GM19372 (cell line): ENCODE measurements around the gene OMD.

Experiments used
- ATAC-seq: cut with Tn5 transposase; IDR thresholded peaks from one replicate; pipeline ENCODE4 v1.9.1; 2021; ENCODE audit warnings: mild to moderate bottlenecking, low read depth, moderate library complexity; ENCODE audit not compliant: unreplicated experiment

OMD gene, protein sequence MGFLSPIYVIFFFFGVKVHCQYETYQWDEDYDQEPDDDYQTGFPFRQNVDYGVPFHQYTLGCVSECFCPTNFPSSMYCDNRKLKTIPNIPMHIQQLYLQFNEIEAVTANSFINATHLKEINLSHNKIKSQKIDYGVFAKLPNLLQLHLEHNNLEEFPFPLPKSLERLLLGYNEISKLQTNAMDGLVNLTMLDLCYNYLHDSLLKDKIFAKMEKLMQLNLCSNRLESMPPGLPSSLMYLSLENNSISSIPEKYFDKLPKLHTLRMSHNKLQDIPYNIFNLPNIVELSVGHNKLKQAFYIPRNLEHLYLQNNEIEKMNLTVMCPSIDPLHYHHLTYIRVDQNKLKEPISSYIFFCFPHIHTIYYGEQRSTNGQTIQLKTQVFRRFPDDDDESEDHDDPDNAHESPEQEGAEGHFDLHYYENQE

GRCh38 chr9:92424340-92424739 is at the start of gene OMD:
Gene OMD, minus strand, starts transcription at chr9:92424471. Its CDS starts 6,913 bp downstream, at chr9:92417558.
- ATAC-seq: no peak

DNA sequence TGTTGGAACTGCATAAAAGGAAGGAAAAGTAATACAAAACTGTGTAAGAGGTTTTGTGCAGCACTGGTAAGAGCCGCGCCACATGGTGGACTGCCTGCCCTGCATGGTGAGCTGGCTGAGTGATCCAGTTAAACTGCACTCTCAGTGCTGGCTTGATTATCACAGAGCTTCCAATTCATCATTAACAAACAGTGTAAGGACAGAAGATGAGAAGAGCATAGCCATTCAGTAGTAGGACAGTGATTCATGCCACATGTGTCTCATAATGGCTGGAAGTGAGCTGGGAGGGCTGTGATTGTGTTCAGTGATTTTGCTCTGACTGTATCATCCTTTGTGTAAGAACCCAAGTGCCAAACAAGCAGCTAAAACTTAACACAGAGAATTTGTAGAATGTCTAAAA is 43.9 kb upstream of the OMD start:
- no peak for ATAC-seq

DNA sequence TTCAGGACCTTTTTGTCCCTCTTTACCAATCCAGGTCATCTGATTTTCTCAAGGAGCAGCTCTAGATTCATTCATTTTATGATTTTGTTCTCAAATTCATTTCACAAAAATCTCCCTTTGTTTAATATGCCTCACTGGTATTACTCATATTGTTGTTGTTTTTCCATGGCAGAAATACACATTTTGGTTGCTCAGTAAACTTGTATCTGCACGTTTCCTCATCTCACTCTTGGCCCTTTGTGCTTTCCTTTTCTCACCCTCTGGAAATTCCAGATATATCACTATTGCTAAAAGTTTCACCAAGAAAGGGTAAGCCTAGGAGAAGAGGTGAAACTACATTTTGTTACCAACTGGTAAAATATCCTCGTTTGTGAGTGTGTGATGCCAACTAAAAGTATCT is 43.2 kb upstream of the OMD start:
- ATAC-seq: no peak

GRCh38 chr9:92467041-92467440 is 42.8 kb upstream of the OMD start:
- ATAC-seq: no peak

GRCh38 chr9:92463984-92464383 is 39.7 kb upstream of the OMD start:
- no peak for ATAC-seq

- no peak for ATAC-seq
Measured at GRCh38 chr9:92463387-92463786, 39.1 kb upstream of the OMD start.

DNA sequence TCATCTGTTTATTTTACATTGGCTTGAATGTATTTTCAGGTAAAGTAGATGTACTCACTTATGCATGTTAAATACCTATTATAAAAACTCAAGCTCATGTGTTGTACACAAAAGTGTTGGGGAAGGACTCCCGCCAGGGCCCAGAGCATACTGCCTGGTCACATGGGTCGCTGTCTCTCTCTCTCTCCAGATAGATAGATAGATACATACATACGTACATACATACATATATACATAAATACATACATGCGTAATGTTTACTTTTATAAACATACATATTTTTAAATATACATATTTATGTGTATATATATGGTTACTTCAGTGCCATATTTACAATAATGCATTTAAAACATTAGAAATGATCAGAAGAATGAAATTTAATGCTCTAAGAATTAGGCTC is 33.3 kb upstream of the OMD start:
- ATAC-seq: no peak

GRCh38 chr9:92455217-92455616 is 30.9 kb upstream of the OMD start:
- ATAC-seq: no peak

- no peak for ATAC-seq
Measured at GRCh38 chr9:92446536-92446935, 22.3 kb upstream of the OMD start.

DNA sequence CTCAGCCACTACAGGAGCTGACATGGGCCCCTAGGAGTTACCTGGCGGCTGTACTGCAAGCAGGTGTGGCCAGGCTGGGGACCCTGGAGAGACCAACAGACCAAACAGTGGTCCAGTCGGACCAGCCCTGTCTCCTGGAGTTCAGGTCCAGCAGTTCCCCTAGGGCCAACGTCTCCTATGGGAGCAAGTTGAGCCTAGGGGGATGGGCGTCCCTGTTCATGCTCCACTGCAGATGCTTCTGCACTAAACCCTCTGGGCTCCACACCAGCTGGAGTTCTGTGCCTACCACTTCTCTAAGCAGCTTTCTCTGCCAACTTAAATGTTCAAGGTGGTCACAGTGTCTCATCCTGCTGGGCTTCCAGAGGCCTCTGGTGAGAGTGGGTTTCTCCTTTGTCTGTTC is 20.6 kb upstream of the OMD start:
- no peak for ATAC-seq

- no peak for ATAC-seq
Measured at GRCh38 chr9:92440751-92441046, 16.4 kb upstream of the OMD start.

GRCh38 chr9:92439921-92440750 is 15.9 kb upstream of the OMD start:
- ATAC-seq: no peak

GRCh38 chr9:92438900-92439526 is 14.7 kb upstream of the OMD start:
- no peak for ATAC-seq

GRCh38 chr9:92435263-92435662 is 11.0 kb upstream of the OMD start:
- ATAC-seq: no peak

- ATAC-seq: no peak
Measured at GRCh38 chr9:92432972-92433548, 8.8 kb upstream of the OMD start.

DNA sequence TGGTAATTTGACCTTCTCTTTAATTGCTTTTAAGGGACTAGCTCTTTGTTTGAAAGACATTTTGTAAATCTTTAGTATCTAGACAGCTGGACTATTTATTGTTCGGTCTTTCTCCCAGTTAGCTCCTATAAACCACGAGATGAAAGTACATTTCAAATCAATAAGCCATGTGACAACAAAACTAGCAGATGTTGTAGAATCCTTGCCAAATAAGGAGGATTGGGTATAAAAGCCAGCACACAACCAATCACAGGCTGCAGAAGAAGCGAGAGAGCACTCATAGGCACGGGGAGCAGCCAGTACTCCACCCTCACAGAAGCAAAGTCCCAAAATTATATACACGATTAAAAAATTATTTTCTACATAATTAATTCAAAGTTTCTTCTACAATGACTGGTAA is 8.1 kb upstream of the OMD start:
- no peak for ATAC-seq

DNA sequence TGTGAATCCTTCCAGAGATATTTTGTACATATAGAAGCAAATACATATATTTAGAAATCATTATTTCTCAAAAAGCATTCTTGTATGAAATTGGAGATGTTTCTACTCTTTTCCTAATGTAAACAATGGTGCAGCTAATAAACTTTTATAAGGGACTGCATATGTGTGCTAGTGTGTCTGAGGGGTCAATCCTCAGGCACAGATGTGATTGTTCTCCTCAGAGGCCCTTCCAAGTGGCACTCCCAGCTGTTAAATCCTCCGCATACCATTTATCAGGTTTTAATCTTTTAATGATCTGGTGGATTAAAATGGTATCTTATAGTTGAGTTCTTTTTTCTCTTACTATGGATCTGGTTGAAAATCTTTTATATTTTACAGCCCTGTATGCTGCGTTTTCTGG is 5.6 kb upstream of the OMD start:
- ATAC-seq: no peak

GRCh38 chr9:92426501-92427145 is 2.4 kb upstream of the OMD start:
- no peak for ATAC-seq

GRCh38 chr9:92425474-92425873 is 1.2 kb upstream of the OMD start:
- no peak for ATAC-seq

DNA sequence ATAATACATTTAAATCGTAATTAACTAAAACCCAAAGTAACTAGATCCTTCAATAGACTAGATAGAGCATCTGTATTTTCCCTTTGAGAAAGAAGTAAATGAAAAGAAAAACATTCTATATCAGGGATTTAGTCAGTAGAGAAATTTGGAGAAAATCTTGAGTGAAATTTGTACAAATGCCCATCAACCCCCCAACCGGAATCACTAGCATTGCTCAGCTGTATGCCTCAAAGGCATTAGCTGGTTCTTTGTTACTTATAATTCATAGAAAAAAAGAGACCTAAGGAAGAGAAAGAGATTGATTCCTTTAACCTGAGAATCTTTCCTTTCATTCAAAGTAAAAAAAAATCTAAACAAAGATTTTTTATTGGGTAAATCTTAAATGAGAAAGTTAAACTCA is 659 bp downstream of the OMD start:
- ATAC-seq: no peak
